Activated CD4-positive, alpha-beta T cell treated with anti-CD3 and anti-CD28 coated beads, Interleukin-10, Interleukin-2, amounts not matched to agents 100 ng/mL and 50 ng/mL, durations not matched to agents 16 hours and 8 hours (primary cell): ENCODE results near the gene CCT8.
"Not testable (repeated sequence)": the region's sequence is repeated elsewhere in the genome, so short reads cannot be mapped to it uniquely, and the experiment has no call there.

ENCODE experiments used
- DNase-seq: peaks from one replicate; pipeline ENCODE4 v3.0.0-alpha.2; 2020

The CCT8 gene

GRCh38 chr21:29011236-29011635 is 62.2 kb downstream of the CCT8 start:
- not testable (repeated sequence) for DNase-seq

- DNase-seq = no peak
These were observed 65.1 kb downstream of the CCT8 start for GRCh38 chr21:29008367-29008766.

GRCh38 chr21:29007810-29008209 is 65.6 kb downstream of the CCT8 start:
- no peak for DNase-seq

- DNase-seq = no peak
These were observed 66.3 kb downstream of the CCT8 start for GRCh38 chr21:29007135-29007534.
